Measurements from ENCODE around the gene TBC1D5.

GRCh38 chr3:17629400-17629799, 113.0 kb downstream of the TBC1D5 start:
- TF ChIP-seq REST (IDR thresholded peaks at IDR 0.05; ENCODE audit: insufficient read depth in 1 of 2, low read depth in 2 of 2, low read length in 2 of 2) (no peak), POLR2AphosphoS5 (IDR thresholded peaks at IDR 0.05; ENCODE audit: low read depth, low read length) (no peak), SIN3A (IDR thresholded peaks at IDR 0.05; ENCODE audit: borderline replicate concordance, insufficient read depth, low read length) (no peak)

All from PFSK-1 (cell line).